Subcutaneous abdominal adipose tissue (tissue), 5 donors: ENCODE measurements around the gene CEP170B.

Experiments
- H3K27ac ChIP-seq: one replicate; pipeline ENCODE4 v1.7.0; 2013; ENCODE audit warnings: low read depth, mild to moderate bottlenecking, inconsistent platforms, low read length, moderate library complexity
- H3K27me3 ChIP-seq, 5 donors: one replicate each; pipeline ENCODE4 v1.7.0; 2013; ENCODE audit warnings: low read length in 5 of 5, inconsistent platforms in 1 of 5; ENCODE audit not compliant: control insufficient read depth in 5 of 5, insufficient read depth in 4 of 5
- H3K36me3 ChIP-seq, 5 donors: one replicate each; pipeline ENCODE4 v1.7.0; 2013; ENCODE audit warnings: low read length in 5 of 5; ENCODE audit not compliant: control insufficient read depth in 5 of 5, insufficient read depth in 5 of 5
- H3K4me1 ChIP-seq, 5 donors: one replicate each; pipeline ENCODE4 v1.7.0; 2013; ENCODE audit warnings: low read length in 5 of 5, mild to moderate bottlenecking in 3 of 5, moderate library complexity in 1 of 5; ENCODE audit not compliant: control insufficient read depth in 5 of 5, insufficient read depth in 5 of 5
- H3K4me3 ChIP-seq, 5 donors: one replicate each; pipeline ENCODE4 v1.7.0; 2013; ENCODE audit warnings: low read length in 5 of 5, low read depth in 1 of 5
- H3K9ac ChIP-seq, 5 donors: one replicate each; pipeline ENCODE4 v1.7.0; 2013; ENCODE audit warnings: low read length in 5 of 5, mild to moderate bottlenecking in 4 of 5, moderate library complexity in 3 of 5
- H3K9me3 ChIP-seq, 5 donors: one replicate each; pipeline ENCODE4 v1.7.0; 2013; ENCODE audit warnings: low read length in 5 of 5; ENCODE audit not compliant: control insufficient read depth in 5 of 5
- donor health status: healthy.
- donor health status: healthy.
- donor health status: healthy.
- donor health status: healthy.
- donor health status: healthy.

The CEP170B gene

DNA sequence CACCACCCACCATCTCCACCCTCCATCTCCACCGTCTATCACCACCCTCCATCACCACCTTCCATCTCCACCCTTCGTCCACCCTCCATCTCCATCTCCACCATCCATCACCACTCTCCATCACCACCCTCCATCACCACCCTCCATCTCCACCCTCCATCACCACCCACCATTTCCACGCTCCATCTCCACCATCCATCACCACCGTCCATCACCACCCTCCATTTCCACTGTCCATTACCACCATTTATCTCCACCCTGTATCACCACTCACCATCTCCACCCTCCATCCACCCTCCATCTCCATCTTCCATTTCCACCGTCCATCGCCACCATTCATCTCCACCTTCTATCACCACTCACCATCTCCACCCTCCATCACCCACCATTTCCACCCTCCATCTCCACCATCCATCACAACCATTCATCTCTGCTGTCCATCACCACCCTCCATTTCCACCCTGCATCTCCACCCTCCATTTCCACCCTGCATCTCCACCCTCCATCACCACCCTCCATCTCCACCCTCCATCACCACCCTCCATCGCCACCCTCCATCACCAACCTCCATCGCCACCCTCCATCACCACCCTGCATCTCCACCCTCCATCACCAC is 6.1 kb upstream of the CEP170B start:
- Histone ChIP-seq H3K4me1 (peaks cover 0 to under 1% (median under 1%) of the 10 kb centered on the region in 5 donors), H3K9ac (no peak overlapping the region), H3K36me3 (no peaks in the 10 kb centered on the region), H3K27ac (no peak overlapping the region), H3K27me3 (peaks cover 0 to 1% (median under 1%) of the 10 kb centered on the region in 5 donors), H3K4me3 (no peak overlapping the region), H3K9me3 (peaks cover 0 to 8% (median 0%) of the 10 kb centered on the region in 5 donors)

DNA sequence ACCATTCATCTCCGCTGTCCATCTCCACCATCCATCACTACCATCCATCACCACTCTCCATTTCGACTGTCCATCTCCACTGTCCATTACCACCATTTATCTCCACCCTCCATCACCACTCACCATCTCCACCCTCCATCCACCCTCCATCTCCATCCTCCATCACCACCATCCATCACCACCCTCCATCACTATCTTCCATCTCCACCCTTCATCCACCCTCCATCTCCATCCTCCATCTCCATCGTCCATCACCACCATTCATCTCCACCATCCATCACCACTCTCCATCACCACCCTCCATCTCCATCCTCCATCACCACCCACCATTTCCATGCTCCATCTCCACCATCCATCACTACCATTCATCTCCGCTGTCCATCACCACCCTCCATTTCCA is 5.2 kb upstream of the CEP170B start:
- Histone ChIP-seq H3K27ac (no peak overlapping the region), H3K9me3 (peaks cover 0 to 8% (median 0%) of the 10 kb centered on the region in 5 donors), H3K36me3 (no peaks in the 10 kb centered on the region), H3K4me1 (peaks cover 0 to 9% (median 9%) of the 10 kb centered on the region in 5 donors), H3K27me3 (peaks cover 0 to 6% (median 0%) of the 10 kb centered on the region in 5 donors), H3K4me3 (no peak overlapping the region), H3K9ac (no peak overlapping the region)

GRCh38 chr14:104860414-104860813 is 4.7 kb upstream of the CEP170B start:
- no peak overlapping the region for H3K9ac ChIP-seq
- no peak overlapping the region for H3K27ac ChIP-seq
- H3K4me3 ChIP-seq = no peak overlapping the region
- H3K9me3 ChIP-seq = peaks cover 0 to 8% (median 0%) of the 10 kb centered on the region in 5 donors
- peaks cover 0 to 9% (median 9%) of the 10 kb centered on the region in 5 donors for H3K4me1 ChIP-seq
- peaks cover 0 to 6% (median 0%) of the 10 kb centered on the region in 5 donors for H3K27me3 ChIP-seq
- no peaks in the 10 kb centered on the region for H3K36me3 ChIP-seq

DNA sequence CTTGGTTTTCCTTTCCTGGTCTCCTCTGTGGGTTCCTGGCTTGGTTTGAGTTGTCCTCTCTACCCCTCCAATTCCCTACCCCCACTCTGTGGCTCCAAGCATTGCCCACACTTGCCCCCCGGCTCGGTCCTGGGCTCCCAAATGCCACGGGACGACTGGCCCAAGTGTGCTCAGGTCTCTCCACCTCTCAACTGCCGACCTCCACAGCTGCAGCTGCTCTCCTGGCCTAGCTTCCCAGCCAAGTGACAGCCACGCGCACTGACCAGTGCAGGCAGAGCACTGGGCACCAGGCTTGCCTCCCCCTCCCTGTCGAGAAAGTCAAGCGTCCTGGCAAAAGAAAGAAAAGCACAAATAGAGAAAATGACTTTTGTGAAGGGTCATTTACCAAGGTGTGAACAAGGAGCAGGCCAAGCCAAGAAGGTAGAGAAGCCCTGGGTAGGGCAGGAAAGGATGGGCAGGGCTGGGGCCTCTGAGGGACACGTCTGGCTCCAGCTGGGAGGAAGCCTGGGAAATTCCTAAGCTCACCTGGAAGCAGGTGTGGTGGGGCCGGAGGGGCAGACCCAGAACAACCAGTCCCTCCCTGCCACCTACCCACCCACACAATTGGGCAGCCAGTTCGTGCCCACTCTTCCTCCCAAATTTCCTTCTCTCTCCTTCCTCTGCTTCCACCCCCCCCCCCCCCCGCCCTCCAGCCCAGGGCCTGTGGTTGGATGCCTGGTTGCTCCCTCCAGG is 1.8 kb upstream of the CEP170B start:
- Histone ChIP-seq H3K27me3 (peaks cover 0 to 6% (median 0%) of the 10 kb centered on the region in 5 donors), H3K9ac (no peak overlapping the region), H3K4me1 (peaks cover 3 to 37% (median 30%) of the 10 kb centered on the region in 5 donors), H3K36me3 (no peaks in the 10 kb centered on the region), H3K27ac (no peak overlapping the region), H3K4me3 (no peak overlapping the region), H3K9me3 (peaks cover 0 to 8% (median 0%) of the 10 kb centered on the region in 5 donors)

DNA sequence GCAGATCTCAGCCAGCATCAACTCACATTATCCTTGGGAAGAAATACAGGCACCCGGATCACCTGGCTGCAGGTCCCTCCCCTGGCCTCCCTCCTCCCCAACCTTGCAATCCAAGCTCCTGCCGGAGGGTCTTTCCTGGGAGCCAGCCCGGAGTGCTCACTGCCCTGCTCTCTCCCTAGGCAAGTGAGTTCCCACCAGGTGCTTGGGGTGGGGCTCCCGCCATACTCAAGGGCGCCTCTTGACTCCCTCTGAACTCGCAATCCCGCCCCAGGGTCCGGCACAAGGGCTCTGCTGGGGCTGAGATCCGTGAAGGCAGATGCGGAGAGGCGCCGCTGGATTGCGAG is 1.2 kb upstream of the CEP170B start:
- Histone ChIP-seq H3K9ac (no peak overlapping the region), H3K9me3 (peaks cover 0 to 8% (median 0%) of the 10 kb centered on the region in 5 donors), H3K36me3 (peaks cover 0 to under 1% (median 0%) of the 10 kb centered on the region in 5 donors), H3K4me1 (peaks cover 3 to 38% (median 32%) of the 10 kb centered on the region in 5 donors), H3K4me3 (peak overlapping the region in 1 of 5 donors; percentile 57), H3K27me3 (peaks cover 0 to 6% (median 0%) of the 10 kb centered on the region in 5 donors), H3K27ac (no peak overlapping the region)

DNA sequence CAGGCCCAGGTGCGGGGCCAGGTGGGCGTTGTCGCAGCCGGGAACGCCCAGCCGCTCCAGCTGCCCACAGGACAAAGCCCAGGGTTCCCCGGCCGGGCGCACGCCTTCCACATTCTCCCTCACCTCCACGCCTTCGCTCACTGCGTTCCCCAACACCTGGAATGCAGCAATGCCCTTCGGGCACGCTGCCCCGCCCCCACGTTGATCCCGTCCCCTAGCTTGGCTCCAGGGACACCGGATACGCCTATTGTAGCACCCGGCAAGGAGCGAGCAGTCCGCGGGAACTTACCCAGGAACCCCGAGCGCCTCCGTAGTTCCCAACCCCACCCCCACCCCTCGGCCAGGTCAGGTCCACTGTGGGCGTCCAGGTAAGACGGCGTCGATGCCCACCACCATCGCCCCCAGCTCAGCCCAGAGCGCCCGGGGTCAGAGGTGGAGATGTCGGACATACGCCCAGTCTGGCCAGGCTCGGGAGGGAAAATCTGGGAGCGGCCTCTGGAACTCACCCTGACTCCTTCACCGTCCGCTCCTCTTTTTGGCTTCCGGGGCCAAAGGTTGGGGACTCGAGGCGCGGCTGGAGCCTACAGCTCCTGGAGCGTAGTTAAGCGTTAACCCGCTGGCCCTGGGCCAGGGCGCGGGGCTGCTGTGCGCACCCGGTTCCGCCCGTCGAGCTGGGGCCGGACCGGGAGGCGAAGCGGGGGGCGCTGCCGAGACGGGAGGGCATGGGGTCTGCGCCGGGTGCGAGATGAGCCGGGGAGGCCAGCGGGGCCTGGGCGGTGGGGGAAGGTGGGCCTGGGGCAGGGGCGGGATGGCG is 594 bp upstream of the CEP170B start:
- Histone ChIP-seq H3K9me3 (peaks cover 0 to 8% (median 0%) of the 10 kb centered on the region in 5 donors), H3K36me3 (peaks cover 0 to 4% (median 0%) of the 10 kb centered on the region in 5 donors), H3K9ac (peak overlapping the region in 2 of 5 donors; percentile 11 to 57), H3K27ac (no peak overlapping the region), H3K27me3 (peaks cover 0 to 6% (median 0%) of the 10 kb centered on the region in 5 donors), H3K4me1 (peaks cover 3 to 38% (median 32%) of the 10 kb centered on the region in 5 donors), H3K4me3 (peak overlapping the region; percentile 39 to 69 (median 57))

GRCh38 chr14:104865631-104866441 is 768 bp downstream of the CEP170B start:
- H3K9me3 ChIP-seq = peaks cover 0 to 3% (median 0%) of the 10 kb centered on the region in 5 donors
- peak overlapping the region in 4 of 5 donors; percentile 61 to 65 (median 62) for H3K4me3 ChIP-seq
- H3K9ac ChIP-seq = peak overlapping the region in 4 of 5 donors; percentile 51 to 80 (median 70)
- peaks cover 0 to 7% (median 0%) of the 10 kb centered on the region in 5 donors for H3K36me3 ChIP-seq
- peaks cover 0 to 6% (median 0%) of the 10 kb centered on the region in 5 donors for H3K27me3 ChIP-seq
- peaks cover 3 to 38% (median 32%) of the 10 kb centered on the region in 5 donors for H3K4me1 ChIP-seq
- peak overlapping the region; percentile 41 for H3K27ac ChIP-seq

GRCh38 chr14:104866451-104867370 is 1.6 kb downstream of the CEP170B start:
- peak overlapping the region; percentile 19 to 65 (median 62) for H3K4me3 ChIP-seq
- H3K4me1 ChIP-seq = peaks cover 3 to 38% (median 32%) of the 10 kb centered on the region in 5 donors

More at GRCh38 chr14:104866451-104867370, 1.6 kb downstream of the CEP170B start:
- Histone ChIP-seq H3K36me3 (peaks cover 0 to 7% (median 0%) of the 10 kb centered on the region in 5 donors), H3K27ac (peak overlapping the region; percentile 41), H3K9me3 (no peaks in the 10 kb centered on the region), H3K27me3 (peaks cover 0 to 6% (median 0%) of the 10 kb centered on the region in 5 donors), H3K9ac (peak overlapping the region in 4 of 5 donors; percentile 51 to 80 (median 70))
